Measurements from ENCODE around the gene CDHR2. TPM values are rescaled to one million over a fixed set of nuclear protein-coding genes. Genes with fewer than 3 reads are reported as not detected.

CDHR2 gene
- total RNA-seq, 1 experiment from 2014 or later, result 0.10 TPM

DNA sequence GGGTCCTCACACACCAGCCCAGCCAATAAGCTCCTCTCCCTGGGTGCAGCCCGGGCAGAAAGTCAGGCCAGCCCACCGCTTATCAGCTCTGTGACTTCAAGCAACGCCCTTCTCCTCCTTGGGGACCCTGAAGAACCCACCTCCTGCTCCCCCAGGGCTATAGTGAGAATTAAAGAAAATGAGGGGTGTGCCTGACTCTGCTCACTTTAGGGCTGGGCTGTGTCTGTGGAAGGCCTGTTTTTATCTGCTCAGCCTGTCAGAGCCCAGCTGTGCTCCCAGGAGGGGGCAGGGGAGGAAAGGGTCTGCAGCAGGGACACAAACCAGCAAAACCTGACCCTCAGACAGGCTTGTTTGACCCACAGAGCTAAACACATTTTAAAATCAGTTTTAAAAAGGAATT, 56.9 kb downstream of the CDHR2 start:
- Histone ChIP-seq H3K79me2 (ENCODE audit: insufficient read depth, low read length) (peaks cover 40% of the 10 kb centered on the region), H4K20me1 (ENCODE audit: insufficient read depth) (no peaks in the 10 kb centered on the region), H3K27me3 (ENCODE audit: insufficient read depth, low read length) (no peaks in the 10 kb centered on the region), H3K9ac (ENCODE audit: low read length) (no peak overlapping the region), H3K4me2 (ENCODE audit: low read length) (no peak overlapping the region), H2AFZ (ENCODE audit: low read depth, low read length, poor library complexity, severe bottlenecking) (no peak overlapping the region), H3K9me3 (ENCODE audit: control insufficient read depth in 1 of 2, insufficient read depth in 1 of 2, low read depth in 1 of 2, low read length in 2 of 2) (no peaks in the 10 kb centered on the region), H3K27ac (ENCODE audit: low read depth, low read length) (no peak overlapping the region), H3K4me3 (replicated peaks in 1 of 2; ENCODE audit: low read depth in 1 of 2, low read length in 2 of 2) (no peak overlapping the region), H3K4me1 (ENCODE audit: control insufficient read depth in 1 of 2, insufficient read depth in 2 of 2, low read length in 2 of 2) (peaks cover 16 to 26% of the 10 kb centered on the region in 2 experiments; a peak in 3 of 4 replicates), H3K9me2 (ENCODE audit: insufficient read depth) (no peaks in the 10 kb centered on the region), H3K36me3 (ENCODE audit: control insufficient read depth in 1 of 2, insufficient read depth in 2 of 2, low read length in 2 of 2) (no peaks in the 10 kb centered on the region)
- DNase-seq (ENCODE audit: low read depth, low spot score) (no peak), ATAC-seq (no peak)
- ChIA-PET CTCF (no interaction called here), POLR2A (no interaction called here), RAD21 (ENCODE audit: low non-redundant PET in 1 of 2, low total read pairs in 2 of 2, uncharacterized antibody in 2 of 2, unreplicated experiment in 2 of 2) (no interaction called here)
- TF ChIP-seq, protein P1, sequence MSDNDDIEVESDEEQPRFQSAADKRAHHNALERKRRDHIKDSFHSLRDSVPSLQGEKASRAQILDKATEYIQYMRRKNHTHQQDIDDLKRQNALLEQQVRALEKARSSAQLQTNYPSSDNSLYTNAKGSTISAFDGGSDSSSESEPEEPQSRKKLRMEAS (IDR thresholded peaks at IDR 0.05), result no peak
- TF ChIP-seq JUND (IDR thresholded peaks at IDR 0.05) (no peak), POLR2A (IDR thresholded peaks at IDR 0.05; ENCODE audit: borderline replicate concordance, extremely low read depth, insufficient read depth, insufficient read length) (no peak), POLR2AphosphoS5 (IDR thresholded peaks at IDR 0.05; ENCODE audit: low read depth, low read length) (no peak), SIN3A (IDR thresholded peaks at IDR 0.05; ENCODE audit: low read depth) (no peak), RAD21 (IDR thresholded peaks at IDR 0.05; ENCODE audit: low read depth) (no peak), ZFX (IDR thresholded peaks at IDR 0.05) (no peak), EGR1 (IDR thresholded peaks at IDR 0.05; ENCODE audit: low read depth) (no peak), FOSL1 (IDR thresholded peaks at IDR 0.05; ENCODE audit: low read depth) (no peak), ELF1 (IDR thresholded peaks at IDR 0.05; ENCODE audit: borderline replicate concordance, low read depth) (no peak), CTCF (IDR thresholded peaks at IDR 0.05 in 2 of 3, conservative IDR thresholded peaks at IDR 0.05 in 1 of 3; ENCODE audit: borderline replicate concordance in 1 of 3, insufficient read depth in 1 of 3, low read depth in 2 of 3, low read length in 2 of 3) (no peak), ZNF274 (IDR thresholded peaks at IDR 0.05; ENCODE audit: low read depth, low read length) (no peak), SP1 (IDR thresholded peaks at IDR 0.05; ENCODE audit: low read depth) (no peak), EZH2 (IDR thresholded peaks at IDR 0.05) (no peak), CEBPB (IDR thresholded peaks at IDR 0.05; ENCODE audit: low read depth) (no peak), SRF (IDR thresholded peaks at IDR 0.05; ENCODE audit: low read depth) (no peak)
- no TSS peak for BruUV-seq (replicated peaks)
- intact Hi-C loops (cut with micrococcal nuclease), result no loop called here

Data from HCT116 (cell line).